Heart left ventricle (tissue), 16 donors: Measurements from ENCODE around the gene SPAG6. TPM values are rescaled to one million over a fixed set of nuclear protein-coding genes. Genes with fewer than 3 reads are reported as not detected.
"Not testable (repeated sequence)": the region's sequence is repeated elsewhere in the genome, so short reads cannot be mapped to it uniquely, and the experiment has no call there.

Experiments used
- ATAC-seq, 4 donors: fragments of 200-7000 bp; cut with Tn5 transposase; one replicate each; pipeline ENCODE4 v1.9.1; 2020 to 2022; ENCODE audit warnings: moderate library complexity in 4 of 4, mild to moderate bottlenecking in 3 of 4, moderate number of reproducible peaks in 1 of 4
- DNase-seq, 5 donors: peaks; one replicate each; pipeline ENCODE4 v3.0.0-alpha.2; 2020
- H3K27ac ChIP-seq, 12 donors: fragments of 200-600 bp; sonication (generic) in 4 of 12; one replicate each; pipeline versions ENCODE4 v1.5.0 to v1.8.0; 2016 to 2022; ENCODE audit warnings: mild to moderate bottlenecking in 2 of 12
- H3K27me3 ChIP-seq, 9 donors: fragments of 200-600 bp; sonication (generic) in 2 of 9; one replicate each; pipeline versions ENCODE4 v1.5.1 to v1.8.0; 2016 to 2022; ENCODE audit warnings: mild to moderate bottlenecking in 3 of 9
- H3K36me3 ChIP-seq, 9 donors: fragments of 200-600 bp; sonication (generic) in 2 of 9; one replicate each; pipeline versions ENCODE4 v1.5.0 to v1.8.0; 2018 to 2022; ENCODE audit warnings: mild to moderate bottlenecking in 2 of 9
- H3K4me1 ChIP-seq, 12 donors: fragments of 200-600 bp; sonication (generic) in 4 of 12; one replicate each; pipeline versions ENCODE4 v1.5.0 to v1.8.0; 2016 to 2022; ENCODE audit warnings: mild to moderate bottlenecking in 3 of 12
- H3K4me3 ChIP-seq, 12 donors: fragments of 200-600 bp; sonication (generic) in 4 of 12; one replicate each; pipeline versions ENCODE4 v1.5.0 to v1.8.0; 2017 to 2022; ENCODE audit warnings: mild to moderate bottlenecking in 9 of 12, moderate library complexity in 4 of 12
- H3K9me3 ChIP-seq, 12 donors: fragments of 200-600 bp; sonication (generic) in 4 of 12; one replicate each; pipeline versions ENCODE4 v1.5.0 to v1.8.0; 2016 to 2022; ENCODE audit warnings: mild to moderate bottlenecking in 1 of 12
- CTCF ChIP-seq, 12 donors: fragments of 200-600 bp; sonication (generic) in 4 of 12; IDR thresholded peaks; one replicate each; pipeline versions ENCODE4 v1.5.0 to v1.8.0; 2018 to 2022; ENCODE audit warnings: antibody characterized with exemption in 12 of 12, mild to moderate bottlenecking in 5 of 12
- POLR2A ChIP-seq, 2 donors: fragments of 450-650 bp; IDR thresholded peaks; one replicate each; pipeline ENCODE4 v1.6.1; 2017; ENCODE audit warnings: antibody characterized with exemption in 2 of 2, mild to moderate bottlenecking in 2 of 2, moderate library complexity in 2 of 2
- WGBS, 4 donors: extraction: QIAGEN DNeasy Blood & Tissue Kit in 2 of 4; methylation state at CpG; one replicate each; pipeline versions ENCODE4 v1.1.5 to v1.1.7; 2013 to 2018; 5-methylcytosine and 5-hydroxymethylcytosine counted together
- intact Hi-C, 10 donors: fragments of 100-400 bp; cut with DNase I; formaldehyde crosslinking; loops; one replicate each; pipeline versions ENCODE4 v1.11.1 to v1.14.2; 2022
- polyA plus RNA-seq, 2 donors: library from polyadenylated mRNA; stranded (reverse); fragments of 200-250 nt; gene quantifications; one replicate each; pipeline ENCODE4 v1.2.3, GENCODE V29; 2013
- total RNA-seq, 9 donors: library from RNA; depleted of rRNA in 2 of 9; stranded (reverse); fragments of >200 nt in 2 of 9; fragmentation: NEBNext Ultra II Directional in 3 of 9; extraction: Animal tissue kit (Norgen Biotek cat#: 25700) in 3 of 9; gene quantifications; one replicate each; pipeline versions ENCODE4 v1.1.0 to v1.2.4, GENCODE V29; 2016 to 2023
- donor health status: ischemic (EF 13 %, LVEDD 7.1; RV severe dilation, severe dysfunction).
- donor health status: healthy with polysubstance abuse.
- donor health status: DM: no; HTN: yes; CAD: no.
- donor health status: DM: no; HTN: no; CAD: no.
- donor health status: ischemic (EF 25% LVEDD 6.9; RV normal size, moderate dysfunction).
- donor health status: ischemic (EF 25% LVEDD 5.7; RV mildly dilated, moderate dysfunction).
- donor health status: healthy.
- donor health status: DM: yes; HTN: yes; CAD: no.
- donor health status: ischemic (EF 35%, LVEDD 5.7; RV mildly dilated, moderate dysfunction).
- donor health status: nonischemic (EF 11% LVEDD 7.7; RV severe dilation, severe dysfunction).
- donor health status: DM: yes; HTN: yes; CAD: no.
- donor health status: PGD.
- donor health status: ischemic (EF 29% LVEDD 5.4; RV normal size, mild dysfunction).
- donor health status: nonischemic (EF 23%, LVEDD 6.1; RV moderate dilation, normal function).

The SPAG6 gene
- total and polyA plus RNA-seq, 11 donors = 0.42 TPM; not detected in 10

GRCh38 chr10:22308390-22308789 lies 36.9 kb upstream of the SPAG6 start:
- Histone ChIP-seq H3K27me3 (no peaks in the 10 kb centered on the region), H3K9me3 (peaks cover 0 to 6% (median 0%) of the 10 kb centered on the region in 12 donors), H3K36me3 (no peaks in the 10 kb centered on the region), H3K27ac (no peak overlapping the region), H3K4me3 (no peak overlapping the region), H3K4me1 (no peaks in the 10 kb centered on the region)
- intact Hi-C loops = no loop called here
- TF ChIP-seq POLR2A (IDR thresholded peaks at IDR 0.05) = no peak
- TF ChIP-seq CTCF (IDR thresholded peaks at IDR 0.05) = no peak
- WGBS, 4 donors = 88 to 91% (median 89%) methylated on average over 2 of the region's 2 CpGs
- DNase-seq = no peak
- ATAC-seq = no peak

GRCh38 chr10:22309180-22310000 lies 35.9 kb upstream of the SPAG6 start:
- DNase-seq = no peak
- TF ChIP-seq POLR2A (IDR thresholded peaks at IDR 0.05) (no peak), CTCF (IDR thresholded peaks at IDR 0.05) (no peak)
- 96 to 98% (median 97%) methylated on average over 4 of the region's 4 CpGs for WGBS, 4 donors
- Histone ChIP-seq H3K36me3 (no peaks in the 10 kb centered on the region), H3K4me3 (no peak overlapping the region), H3K4me1 (no peaks in the 10 kb centered on the region), H3K27me3 (no peaks in the 10 kb centered on the region), H3K9me3 (peaks cover 0 to 1% (median 0%) of the 10 kb centered on the region in 12 donors), H3K27ac (no peak overlapping the region)
- intact Hi-C loops = no loop called here
- ATAC-seq = no peak

GRCh38 chr10:22310012-22310411 lies 35.3 kb upstream of the SPAG6 start:
- 94 to 97% (median 96%) methylated on average over 10 of the region's 10 CpGs for WGBS, 4 donors
- not testable (repeated sequence) for H3K27me3 ChIP-seq, H3K9me3 ChIP-seq, H3K4me3 ChIP-seq, H3K4me1 ChIP-seq, DNase-seq, H3K27ac ChIP-seq, ATAC-seq, H3K36me3 ChIP-seq
- intact Hi-C loops = loop anchor here in 5 of 10 donors (5.0 to 10.0 kb wide), 4 partner anchors 73 to 785 kb away; partner anchors contain the start of genes DNAJC1 (in 3 of the 5) and SKIDA1 (in 1 of the 5)

GRCh38 chr10:22310928-22311327 lies 34.4 kb upstream of the SPAG6 start:
- Histone ChIP-seq H3K27ac (no peak overlapping the region), H3K4me3 (no peak overlapping the region), H3K36me3 (no peaks in the 10 kb centered on the region), H3K4me1 (peaks cover 0 to 10% (median 7%) of the 10 kb centered on the region in 12 donors), H3K9me3 (no peaks in the 10 kb centered on the region), H3K27me3 (no peaks in the 10 kb centered on the region)
- intact Hi-C loops = loop anchor here in 5 of 10 donors (5.0 to 10.0 kb wide), 4 partner anchors 74 to 786 kb away; partner anchors contain the start of genes DNAJC1 (in 3 of the 5) and SKIDA1 (in 1 of the 5)
- DNase-seq (no peak), ATAC-seq (no peak)
- TF ChIP-seq POLR2A (IDR thresholded peaks at IDR 0.05) = no peak
- TF ChIP-seq CTCF (IDR thresholded peaks at IDR 0.05) = no peak
